SK-N-SH (cell line): ENCODE measurements around the gene UPP1. TPM values are rescaled to one million over a fixed set of nuclear protein-coding genes. Genes with fewer than 3 reads are reported as not detected.

Experiments used
- CTCF ChIA-PET: fragments of 300-600, 350-600 bp; formaldehyde crosslinking; extraction: SDS; loops from one replicate; lab custom pipeline; 2021; lab: Yijun Ruan, JAX
- POLR2A ChIA-PET: fragments of 350-600 bp; sonication (Branson Sonifier 250); formaldehyde crosslinking; extraction: SDS; loops from one replicate; lab custom pipeline; 2020; ENCODE audit warnings: antibody characterized with exemption, inconsistent platforms; lab: Yijun Ruan, JAX
- DNase-seq: peaks from one replicate; pipeline ENCODE4 v3.0.0; 2012
- H2AFZ ChIP-seq: fragments of 200-600 bp; sonication (generic); 2 replicates; pipeline ENCODE4 v1.8.1; 2016; ENCODE audit warnings: antibody characterized with exemption, mild to moderate bottlenecking, low read depth
- H3F3A ChIP-seq: fragments of 200-600 bp; sonication (generic); replicated peaks from 2 replicates; pipeline ENCODE3; 2016; ENCODE audit warnings: antibody characterized with exemption, mild to moderate bottlenecking; ENCODE audit not compliant: insufficient read depth
- H3K27ac ChIP-seq, 2 experiments: fragments of 200-500 bp in 1 of 2; fragments of 200-600 bp in 1 of 2; sonication (Bioruptor generic) in 1 of 2; sonication (generic), shearing (Covaris generic) in 1 of 2; 2 replicates each; pipeline versions ENCODE4 v1.5.1 to v1.6.1; 2014 to 2016; ENCODE audit warnings: low read depth in 2 of 2, inconsistent platforms in 1 of 2, low read length in 1 of 2, mild to moderate bottlenecking in 1 of 2, mixed read lengths in 1 of 2
- H3K27me3 ChIP-seq: fragments of 200-600 bp; sonication (generic), shearing (Covaris generic); 2 replicates; pipeline ENCODE4 v1.6.1; 2016; ENCODE audit warnings: mixed run types; ENCODE audit not compliant: insufficient read depth
- H3K36me3 ChIP-seq, 2 experiments: fragments of 200-500 bp in 1 of 2; fragments of 200-600 bp in 1 of 2; sonication (Bioruptor generic) in 1 of 2; sonication (generic) in 1 of 2; replicated peaks in 1 of 2; 2 replicates each; pipeline versions ENCODE3 to v1.5.1; 2014 to 2016; ENCODE audit warnings: low read length in 1 of 2, mild to moderate bottlenecking in 1 of 2; ENCODE audit not compliant: insufficient read depth in 2 of 2, control insufficient read depth in 1 of 2
- H3K4me1 ChIP-seq, 2 experiments: fragments of 200-500 bp in 1 of 2; fragments of 200-600 bp in 1 of 2; sonication (Bioruptor generic) in 1 of 2; sonication (generic), shearing (Covaris generic) in 1 of 2; 2 replicates each; pipeline versions ENCODE4 v1.5.1 to v1.6.1; 2014 to 2016; ENCODE audit warnings: low read depth in 1 of 2, low read length in 1 of 2, mixed run types in 1 of 2; ENCODE audit not compliant: insufficient read depth in 2 of 2, control insufficient read depth in 1 of 2
- H3K4me2 ChIP-seq: fragments of 200-600 bp; sonication (generic), shearing (Covaris generic); 2 replicates; pipeline ENCODE4 v1.6.1; 2017; ENCODE audit warnings: mixed run types
- H3K4me3 ChIP-seq, 2 experiments: fragments of 200-500 bp in 1 of 2; fragments of 200-600 bp in 1 of 2; sonication (Bioruptor generic) in 1 of 2; sonication (generic), shearing (Covaris generic) in 1 of 2; 2 replicates each; pipeline versions ENCODE4 v1.5.1 to v1.8.1; 2014 to 2016; ENCODE audit warnings: low read depth in 2 of 2, inconsistent platforms in 1 of 2, low read length in 1 of 2, mild to moderate bottlenecking in 1 of 2, mixed read lengths in 1 of 2, moderate library complexity in 1 of 2
- H3K79me2 ChIP-seq: fragments of 200-600 bp; sonication (generic); 2 replicates; pipeline ENCODE4 v1.8.1; 2017; ENCODE audit warnings: mild to moderate bottlenecking; ENCODE audit not compliant: insufficient read depth
- H3K9ac ChIP-seq: fragments of 200-600 bp; sonication (generic); 2 replicates; pipeline ENCODE4 v1.6.1; 2017; ENCODE audit warnings: mixed run types
- H3K9me2 ChIP-seq: fragments of 200-600 bp; sonication (generic); 2 replicates; pipeline ENCODE4 v1.6.1; 2017; ENCODE audit warnings: mixed run types
- H3K9me3 ChIP-seq: fragments of 200-600 bp; sonication (generic); 2 replicates; pipeline ENCODE4 v1.6.1; 2017; ENCODE audit warnings: mixed run types, mild to moderate bottlenecking, moderate library complexity
- H4K20me1 ChIP-seq: fragments of 200-600 bp; sonication (generic); 2 replicates; pipeline ENCODE4 v1.6.1; 2017; ENCODE audit warnings: mild to moderate bottlenecking, mixed run types; ENCODE audit not compliant: insufficient read depth
- CHD2 ChIP-seq: fragments of 150-350 bp; IDR thresholded peaks from 2 replicates; pipeline ENCODE4 v1.6.1; 2018; ENCODE audit warnings: low read length; ENCODE audit not compliant: partially characterized antibody
- ELF1 ChIP-seq: IDR thresholded peaks from 2 replicates; pipeline ENCODE4 v1.4.0; 2012
- EP300 ChIP-seq, 2 experiments: IDR thresholded peaks; 2 replicates each; pipeline versions ENCODE4 v1.4.0 to v1.6.1; 2012; ENCODE audit warnings: borderline replicate concordance in 1 of 2, low read depth in 1 of 2, low read length in 1 of 2
- EZH2phosphoT487 ChIP-seq: fragments of 200-600 bp; sonication (generic); IDR thresholded peaks from 2 replicates; pipeline ENCODE4 v1.6.1; 2017; ENCODE audit warnings: low read depth, mixed run types, mild to moderate bottlenecking, antibody characterized with exemption, moderate library complexity, borderline replicate concordance
- FOSL2 ChIP-seq: IDR thresholded peaks from 2 replicates; pipeline ENCODE4 v1.4.0; 2012; ENCODE audit warnings: low read depth, mild to moderate bottlenecking, moderate library complexity, borderline replicate concordance
- FOXJ3 ChIP-seq: sonication (generic); formaldehyde crosslinking; IDR thresholded peaks from 2 replicates; pipeline ENCODE4 v1.5.1; 2020; ENCODE audit warnings: mild to moderate bottlenecking, missing genetic modification reagents
- FOXM1 ChIP-seq: IDR thresholded peaks from 2 replicates; pipeline ENCODE4 v1.4.0; 2012; ENCODE audit warnings: low read depth, mild to moderate bottlenecking
- GABPA ChIP-seq: IDR thresholded peaks from 2 replicates; pipeline ENCODE4 v1.4.0; 2012; ENCODE audit warnings: low read depth, mild to moderate bottlenecking
- GATA2 ChIP-seq: sonication (generic); formaldehyde crosslinking; IDR thresholded peaks from 2 replicates; pipeline ENCODE4 v1.5.0; 2020; ENCODE audit warnings: mild to moderate bottlenecking, missing genetic modification reagents
- JUND ChIP-seq: IDR thresholded peaks from 2 replicates; pipeline ENCODE4 v1.4.0; 2012
- MEF2A ChIP-seq: IDR thresholded peaks from 2 replicates; pipeline ENCODE4 v1.4.0; 2012; ENCODE audit warnings: low read depth, borderline replicate concordance
- MXI1 ChIP-seq: IDR thresholded peaks from 2 replicates; pipeline ENCODE4 v1.6.1; 2012; ENCODE audit warnings: mild to moderate bottlenecking, low read depth, low read length, improper control_type of control experiment
- NFIC ChIP-seq: IDR thresholded peaks from 2 replicates; pipeline ENCODE4 v1.4.0; 2012; ENCODE audit warnings: borderline replicate concordance
- NRF1 ChIP-seq: IDR thresholded peaks from 2 replicates; pipeline ENCODE4 v1.6.1; 2012; ENCODE audit warnings: low read depth, mild to moderate bottlenecking, low read length
- POLR2AphosphoS5 ChIP-seq: IDR thresholded peaks from 2 replicates; pipeline ENCODE4 v1.6.1; 2012; ENCODE audit warnings: low read depth, low read length
- RAD21 ChIP-seq: IDR thresholded peaks from 2 replicates; pipeline ENCODE4 v1.6.1; 2012; ENCODE audit warnings: mild to moderate bottlenecking, low read length
- RCOR1 ChIP-seq: fragments of 150-350 bp; IDR thresholded peaks from 2 replicates; pipeline ENCODE4 v1.6.1; 2017; ENCODE audit warnings: antibody characterized with exemption, low read length
- RFX5 ChIP-seq: IDR thresholded peaks from 2 replicates; pipeline ENCODE4 v1.6.1; 2012; ENCODE audit warnings: mild to moderate bottlenecking, improper control_type of control experiment, low read length
- RXRA ChIP-seq: IDR thresholded peaks from 2 replicates; pipeline ENCODE4 v1.4.0; 2012; ENCODE audit warnings: low read depth, mild to moderate bottlenecking, borderline replicate concordance
- SIN3A ChIP-seq: IDR thresholded peaks from 2 replicates; pipeline ENCODE4 v1.6.1; 2012; ENCODE audit warnings: low read depth, mild to moderate bottlenecking, low read length, moderate library complexity, borderline replicate concordance
- SMC3 ChIP-seq: IDR thresholded peaks from 2 replicates; pipeline ENCODE4 v1.6.1; 2012; ENCODE audit warnings: low read depth, low read length, improper control_type of control experiment
- TAF1 ChIP-seq: IDR thresholded peaks from 2 replicates; pipeline ENCODE4 v1.6.1; 2012; ENCODE audit warnings: low read depth, mild to moderate bottlenecking, low read length, moderate library complexity, borderline replicate concordance
- TCF12 ChIP-seq: IDR thresholded peaks from 2 replicates; pipeline ENCODE4 v1.4.0; 2012
- TEAD4 ChIP-seq: IDR thresholded peaks from 2 replicates; pipeline ENCODE4 v1.4.0; 2012; ENCODE audit warnings: mild to moderate bottlenecking, borderline replicate concordance; ENCODE audit not compliant: insufficient read depth
- USF1 ChIP-seq: IDR thresholded peaks from 2 replicates; pipeline ENCODE4 v1.4.0; 2012; ENCODE audit warnings: low read depth, borderline replicate concordance
- USF2 ChIP-seq: fragments of 150-350 bp; IDR thresholded peaks from 2 replicates; pipeline ENCODE4 v1.6.1; 2017; ENCODE audit warnings: antibody characterized with exemption, low read length, low read depth, borderline replicate concordance
- WGBS: methylation state at CpG from one replicate; pipeline ENCODE4 v1.1.6; 2017; ENCODE audit warnings: low lambda C conversion rate; 5-methylcytosine and 5-hydroxymethylcytosine counted together
- polyA plus RNA-seq, 3 experiments: library from polyadenylated mRNA; depleted of rRNA; stranded (reverse); fragments of >200 nt; gene quantifications; 2 replicates each; pipeline ENCODE4 v1.2.3, GENCODE V29; 2012
- TF ChIP-seq, protein P1 (sequence below): IDR thresholded peaks from 2 replicates; pipeline ENCODE4; 2012
- TF ChIP-seq, protein P2 (sequence below): IDR thresholded peaks from 2 replicates; pipeline ENCODE4 v1.4.0; 2012; ENCODE audit warnings: low read depth
- TF ChIP-seq, protein P3 (sequence below): fragments of 200-600 bp; sonication (generic); IDR thresholded peaks from 2 replicates; pipeline ENCODE4 v1.6.1; 2017; ENCODE audit warnings: antibody characterized with exemption, mild to moderate bottlenecking, moderate library complexity

UPP1 gene
- polyA plus RNA-seq, 1 of the 3 experiments (the other 2 are of a cell fraction), result 56.9 TPM

DNA sequence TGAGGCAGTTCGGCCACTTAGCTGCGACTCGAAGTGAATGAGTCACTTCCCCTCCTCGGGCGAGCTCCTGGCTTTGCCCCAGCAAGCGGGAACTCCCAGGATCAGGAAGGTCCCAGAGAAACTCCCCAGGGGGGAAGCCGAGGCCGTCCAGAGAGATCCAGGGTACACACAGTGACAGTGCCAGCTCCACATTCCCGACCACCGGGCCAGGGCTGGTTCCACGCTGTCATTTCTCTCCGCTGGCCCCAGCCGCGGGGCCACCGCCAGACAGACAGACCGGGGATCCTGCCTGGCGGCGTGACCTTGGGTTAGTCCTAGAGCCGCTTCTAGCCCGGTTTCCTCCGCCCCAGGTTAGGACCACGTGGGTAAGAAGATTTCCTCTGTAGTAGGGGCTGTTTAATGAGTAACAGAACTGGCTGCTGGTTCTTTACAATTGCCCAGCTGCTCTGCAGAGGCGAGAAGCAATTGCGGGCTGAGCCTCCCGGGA is 463 bp upstream of the UPP1 start:
- CTCF ChIA-PET, result interaction anchor here (1.1 to 8.4 kb wide), 4 partner anchors 13 to 823 kb away, joined by 4 to 63 read pairs (median 4); no protein-coding TSS in a partner anchor
- WGBS, result under 1% methylated on average over 22 of the region's 25 CpGs
- H3K4me1 ChIP-seq, result peaks cover 20 to 42% of the 10 kb centered on the region in 2 experiments
- TF ChIP-seq TEAD4 (peak; percentile 65), TCF12 (peak; percentile 42), ELF1 (no peak; the same call in 1 of the 2 replicates), FOXJ3 (no peak), SMC3 (no peak), RFX5 (no peak), GATA2 (no peak), CHD2 (no peak), EP300 (IDR thresholded peaks at IDR 0.05; ENCODE audit: borderline replicate concordance in 1 of 2, low read depth in 1 of 2, low read length in 1 of 2) (peak in 1 of 2 experiments; percentile 81; a peak in 1 of 4 replicates), RCOR1 (no peak), USF2 (0 out of 2 replicates have a peak, but pooled peaks have one; percentile 38), GABPA (no peak), FOXM1 (peak; percentile 56; the same call in 1 of the 2 replicates), NFIC (peak; percentile 93), RAD21 (no peak), FOSL2 (peak; percentile 91), MXI1 (peak; percentile 84), EZH2phosphoT487 (no peak), USF1 (peak; percentile 67; the same call in 1 of the 2 replicates), MEF2A (no peak), JUND (peak; percentile 91), SIN3A (no peak; the same call in 1 of the 2 replicates), NRF1 (no peak), RXRA (peak; percentile 88; the same call in 1 of the 2 replicates), TAF1 (peak; percentile 56; the same call in 1 of the 2 replicates), POLR2AphosphoS5 (peak; percentile 50; the same call in 1 of the 2 replicates)
- TF ChIP-seq, protein P1, sequence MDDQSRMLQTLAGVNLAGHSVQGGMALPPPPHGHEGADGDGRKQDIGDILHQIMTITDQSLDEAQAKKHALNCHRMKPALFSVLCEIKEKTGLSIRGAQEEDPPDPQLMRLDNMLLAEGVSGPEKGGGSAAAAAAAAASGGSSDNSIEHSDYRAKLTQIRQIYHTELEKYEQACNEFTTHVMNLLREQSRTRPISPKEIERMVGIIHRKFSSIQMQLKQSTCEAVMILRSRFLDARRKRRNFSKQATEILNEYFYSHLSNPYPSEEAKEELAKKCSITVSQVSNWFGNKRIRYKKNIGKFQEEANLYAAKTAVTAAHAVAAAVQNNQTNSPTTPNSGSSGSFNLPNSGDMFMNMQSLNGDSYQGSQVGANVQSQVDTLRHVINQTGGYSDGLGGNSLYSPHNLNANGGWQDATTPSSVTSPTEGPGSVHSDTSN, result peak; percentile 10; the same call in 1 of the 2 replicates
- TF ChIP-seq, protein P2, sequence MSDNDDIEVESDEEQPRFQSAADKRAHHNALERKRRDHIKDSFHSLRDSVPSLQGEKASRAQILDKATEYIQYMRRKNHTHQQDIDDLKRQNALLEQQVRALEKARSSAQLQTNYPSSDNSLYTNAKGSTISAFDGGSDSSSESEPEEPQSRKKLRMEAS, result peak; percentile 51; the same call in 1 of the 2 replicates
- TF ChIP-seq, protein P3, sequence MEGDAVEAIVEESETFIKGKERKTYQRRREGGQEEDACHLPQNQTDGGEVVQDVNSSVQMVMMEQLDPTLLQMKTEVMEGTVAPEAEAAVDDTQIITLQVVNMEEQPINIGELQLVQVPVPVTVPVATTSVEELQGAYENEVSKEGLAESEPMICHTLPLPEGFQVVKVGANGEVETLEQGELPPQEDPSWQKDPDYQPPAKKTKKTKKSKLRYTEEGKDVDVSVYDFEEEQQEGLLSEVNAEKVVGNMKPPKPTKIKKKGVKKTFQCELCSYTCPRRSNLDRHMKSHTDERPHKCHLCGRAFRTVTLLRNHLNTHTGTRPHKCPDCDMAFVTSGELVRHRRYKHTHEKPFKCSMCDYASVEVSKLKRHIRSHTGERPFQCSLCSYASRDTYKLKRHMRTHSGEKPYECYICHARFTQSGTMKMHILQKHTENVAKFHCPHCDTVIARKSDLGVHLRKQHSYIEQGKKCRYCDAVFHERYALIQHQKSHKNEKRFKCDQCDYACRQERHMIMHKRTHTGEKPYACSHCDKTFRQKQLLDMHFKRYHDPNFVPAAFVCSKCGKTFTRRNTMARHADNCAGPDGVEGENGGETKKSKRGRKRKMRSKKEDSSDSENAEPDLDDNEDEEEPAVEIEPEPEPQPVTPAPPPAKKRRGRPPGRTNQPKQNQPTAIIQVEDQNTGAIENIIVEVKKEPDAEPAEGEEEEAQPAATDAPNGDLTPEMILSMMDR, result no peak

More for the DNA sequence above, 463 bp upstream of the UPP1 start:
- Histone ChIP-seq H3K9ac (peak overlapping the region; percentile 96), H3K36me3 (peaks cover 17 to 32% of the 10 kb centered on the region in 2 experiments), H3K79me2 (peaks cover 28% of the 10 kb centered on the region), H3K9me3 (no peaks in the 10 kb centered on the region), H3K9me2 (no peaks in the 10 kb centered on the region), H3F3A (peaks cover 35% of the 10 kb centered on the region), H3K27me3 (no peaks in the 10 kb centered on the region), H3K4me2 (peak overlapping the region; percentile 97), H2AFZ (peak overlapping the region; percentile 82), H3K4me3 (peak overlapping the region; percentile 77 to 82), H3K27ac (peak overlapping the region; percentile 51 to 100; a peak in 3 of 4 replicates), H4K20me1 (no peaks in the 10 kb centered on the region)
- DNase-seq, result no peak
- POLR2A ChIA-PET, result interaction anchor here (0.6 kb wide), 1 partner anchor 12 kb away, joined by 3 read pairs; no protein-coding TSS in a partner anchor
